Stomach (tissue), 9 donors: ENCODE results near the gene MUS81. TPM values are rescaled to one million over a fixed set of nuclear protein-coding genes. Genes with fewer than 3 reads are reported as not detected.
A peak's percentile ranks its signal among the peaks of the same experiment; 100 is the strongest.

Experiments used
- DNase-seq, 2 donors: peaks; one replicate each; pipeline versions ENCODE4 v3.0.0 to v3.0.0-alpha.2; 2013 to 2019
- H3K27ac ChIP-seq, 5 donors: fragments of 200-600 bp in 4 of 5; sonication (generic) in 4 of 5; one replicate each; pipeline ENCODE4 v1.5.1; 2013 to 2019; ENCODE audit warnings: mild to moderate bottlenecking in 1 of 5, moderate library complexity in 1 of 5
- H3K27me3 ChIP-seq, 3 donors: fragments of 200-600 bp; sonication (generic); one replicate each; pipeline ENCODE4 v1.5.1; 2017 to 2019; ENCODE audit warnings: mixed run types in 1 of 3
- H3K36me3 ChIP-seq, 4 donors: fragments of 200-600 bp; sonication (generic); 1 replicate in 3 of 4; 2 replicates in 1 of 4; pipeline ENCODE4 v1.5.1; 2016 to 2019
- H3K4me1 ChIP-seq, 4 donors: fragments of 200-600 bp; sonication (generic); one replicate each; pipeline ENCODE4 v1.5.1; 2016 to 2019
- H3K4me3 ChIP-seq, 4 donors: fragments of 200-600 bp; sonication (generic) in 3 of 4; one replicate each; pipeline ENCODE4 v1.5.1; 2016 to 2019; ENCODE audit warnings: mild to moderate bottlenecking in 1 of 4
- H3K9me3 ChIP-seq, 4 donors: fragments of 200-600 bp; sonication (generic); one replicate each; pipeline ENCODE4 v1.5.1; 2016 to 2019
- CTCF ChIP-seq, 7 experiments: fragments of 450-650 bp in 4 of 7; fragments of 200-600 bp in 3 of 7; sonication (generic) in 3 of 7; IDR thresholded peaks; one replicate each; pipeline ENCODE4 v1.5.1; 2016 to 2019; ENCODE audit warnings: antibody characterized with exemption in 7 of 7, control low read depth in 2 of 7, mild to moderate bottlenecking in 1 of 7
- EP300 ChIP-seq: sonication (generic); formaldehyde crosslinking; IDR thresholded peaks from one replicate; pipeline ENCODE4 v1.6.1; 2017; ENCODE audit warnings: antibody characterized with exemption
- POLR2A ChIP-seq, 4 donors: fragments of 450-650 bp; IDR thresholded peaks; one replicate each; pipeline ENCODE4 v1.6.1; 2016; ENCODE audit warnings: antibody characterized with exemption in 4 of 4, control low read depth in 2 of 4, mild to moderate bottlenecking in 1 of 4, moderate library complexity in 1 of 4
- POLR2AphosphoS5 ChIP-seq, 3 donors: sonication (generic); formaldehyde crosslinking; IDR thresholded peaks; one replicate each; pipeline ENCODE4 v1.6.1; 2016; ENCODE audit warnings: antibody characterized with exemption in 3 of 3
- WGBS, 5 donors: extraction: QIAGEN DNeasy Blood & Tissue Kit in 3 of 5; methylation state at CpG; one replicate each; pipeline versions ENCODE4 v1.1.5 to v1.1.7; 2013 to 2018; 5-methylcytosine and 5-hydroxymethylcytosine counted together
- intact Hi-C: fragments of 100-400 bp; cut with DNase I; formaldehyde crosslinking; loops from one replicate; pipeline ENCODE4 v1.15.1; 2023; ENCODE audit warnings: low total_unique reads
- polyA plus RNA-seq, 3 donors: library from polyadenylated mRNA; stranded (reverse); fragments of 200-250 nt; gene quantifications; one replicate each; pipeline ENCODE4 v1.2.3, GENCODE V29; 2013
- total RNA-seq, 5 donors: library from RNA; depleted of rRNA; stranded (reverse); fragments of >200 nt; gene quantifications; one replicate each; pipeline versions ENCODE4 v1.1.0 to v1.2.3, GENCODE V29; 2014 to 2016
- donor health status: healthy with polysubstance abuse.
- donor health status: Bipolar disorder and iron deficiency.
- donor health status: healthy.

The MUS81 gene
- total and polyA plus RNA-seq, 8 donors = 26.4 to 162 (median 48.8) TPM

GRCh38 chr11:65853246-65853979 is 6.8 kb upstream of the MUS81 start:
- TF ChIP-seq CTCF (IDR thresholded peaks at IDR 0.05) = no peak
- TF ChIP-seq EP300 = no peak
- no peak for TF ChIP-seq POLR2A (IDR thresholded peaks at IDR 0.05)
- no peak for TF ChIP-seq POLR2AphosphoS5 (IDR thresholded peaks at IDR 0.05)
- Histone ChIP-seq H3K9me3 (peaks cover 0 to 7% (median 0%) of the 10 kb centered on the region in 4 donors), H3K4me1 (peaks cover 21 to 54% (median 49%) of the 10 kb centered on the region in 4 donors), H3K36me3 (peaks cover 42 to 64% (median 59%) of the 10 kb centered on the region in 4 donors), H3K27ac (peak overlapping the region in 4 of 5 donors; percentile 22 to 97 (median 32)), H3K27me3 (no peaks in the 10 kb centered on the region), H3K4me3 (no peak overlapping the region)
- WGBS, 5 donors = 80 to 92% (median 89%) methylated on average over 3 to 6 of the region's 6 CpGs
- no peak for DNase-seq
- intact Hi-C loops = no loop called here

- TF ChIP-seq POLR2A (IDR thresholded peaks at IDR 0.05) (no peak), POLR2AphosphoS5 (IDR thresholded peaks at IDR 0.05) (peak in 1 of 3 donors; percentile 46), CTCF (IDR thresholded peaks at IDR 0.05) (no peak), EP300 (no peak)
- peaks cover 42 to 64% (median 59%) of the 10 kb centered on the region in 4 donors for H3K36me3 ChIP-seq
- H3K4me1 ChIP-seq = peaks cover 21 to 62% (median 56%) of the 10 kb centered on the region in 4 donors
- 52 to 79% (median 54%) methylated on average over 4 of the region's 4 CpGs for WGBS, 5 donors
- peak; percentile 68 to 82 for DNase-seq
- H3K9me3 ChIP-seq = peaks cover 0 to 7% (median 0%) of the 10 kb centered on the region in 4 donors
- no peak overlapping the region for H3K4me3 ChIP-seq
- no peaks in the 10 kb centered on the region for H3K27me3 ChIP-seq
- intact Hi-C loops = no loop called here
- H3K27ac ChIP-seq = peak overlapping the region in 4 of 5 donors; percentile 24 to 97 (median 38)
Observed at GRCh38 chr11:65854161-65854592, 6.1 kb upstream of the MUS81 start.

GRCh38 chr11:65854852-65855837 is 5.1 kb upstream of the MUS81 start:
- TF ChIP-seq EP300 = no peak
- no peak for TF ChIP-seq POLR2A (IDR thresholded peaks at IDR 0.05)
- TF ChIP-seq CTCF (IDR thresholded peaks at IDR 0.05) = no peak
- no peak for TF ChIP-seq POLR2AphosphoS5 (IDR thresholded peaks at IDR 0.05)
- WGBS, 5 donors = 69 to 77% (median 71%) methylated on average over 14 to 15 of the region's 15 CpGs
- intact Hi-C loops = no loop called here
- Histone ChIP-seq H3K27ac (peak overlapping the region in 4 of 5 donors; percentile 4 to 97 (median 33)), H3K27me3 (no peaks in the 10 kb centered on the region), H3K36me3 (peaks cover 42 to 64% (median 59%) of the 10 kb centered on the region in 4 donors), H3K4me3 (peak overlapping the region in 2 of 4 donors; percentile 94 to 99), H3K4me1 (peaks cover 21 to 70% (median 59%) of the 10 kb centered on the region in 4 donors), H3K9me3 (peaks cover 0 to 7% (median 0%) of the 10 kb centered on the region in 4 donors)
- DNase-seq = no peak

- intact Hi-C loops = no loop called here
- H3K27me3 ChIP-seq = no peaks in the 10 kb centered on the region
- H3K4me3 ChIP-seq = peak overlapping the region; percentile 94 to 99 (median 99)
- H3K27ac ChIP-seq = peak overlapping the region in 4 of 5 donors; percentile 92 to 98 (median 97)
- peaks cover 21 to 73% (median 64%) of the 10 kb centered on the region in 4 donors for H3K4me1 ChIP-seq
- peaks cover 0 to 7% (median 0%) of the 10 kb centered on the region in 4 donors for H3K9me3 ChIP-seq
- TF ChIP-seq EP300 (no peak), POLR2AphosphoS5 (IDR thresholded peaks at IDR 0.05) (no peak), POLR2A (IDR thresholded peaks at IDR 0.05) (no peak), CTCF (IDR thresholded peaks at IDR 0.05) (no peak)
- 77 to 85% (median 78%) methylated on average over 15 of the region's 15 CpGs for WGBS, 5 donors
- H3K36me3 ChIP-seq = peaks cover 42 to 56% (median 54%) of the 10 kb centered on the region in 4 donors
- no peak for DNase-seq
Observed at GRCh38 chr11:65855927-65856363, 4.3 kb upstream of the MUS81 start.
